ENCODE data around the gene MIA3.

DNA sequence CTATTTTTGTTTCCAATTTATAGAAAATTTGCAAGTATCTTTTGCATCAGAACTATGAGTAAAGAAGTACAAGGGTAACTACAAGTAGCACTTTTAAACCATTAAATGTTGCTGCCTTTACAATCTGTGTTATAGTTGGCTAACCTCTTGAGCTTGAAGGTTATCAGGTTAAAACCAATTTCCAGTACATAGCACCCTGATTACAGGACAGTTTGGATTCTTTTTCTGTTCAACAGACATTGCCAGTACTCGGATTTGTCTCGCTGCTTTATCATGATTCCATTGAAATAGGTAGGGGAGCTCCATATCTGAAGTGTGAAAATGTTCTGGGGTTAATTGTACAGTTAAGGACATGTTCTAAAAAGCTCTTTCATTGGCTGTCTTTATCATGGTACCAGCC is 40.0 kb downstream of the MIA3 start:
- no peak for TF ChIP-seq RBM25 (IDR thresholded peaks at IDR 0.05; ENCODE audit: low read depth, low read length, severe bottlenecking)
- no peak for TF ChIP-seq ZNF707 (CRISPR knock-in tag; conservative IDR thresholded peaks at IDR 0.05)
- TF ChIP-seq ZNF143 (CRISPR knock-in tag; IDR thresholded peaks at IDR 0.05), result no peak
- TF ChIP-seq IRF2 (CRISPR knock-in tag; IDR thresholded peaks at IDR 0.05), result no peak
- TF ChIP-seq, protein P1, sequence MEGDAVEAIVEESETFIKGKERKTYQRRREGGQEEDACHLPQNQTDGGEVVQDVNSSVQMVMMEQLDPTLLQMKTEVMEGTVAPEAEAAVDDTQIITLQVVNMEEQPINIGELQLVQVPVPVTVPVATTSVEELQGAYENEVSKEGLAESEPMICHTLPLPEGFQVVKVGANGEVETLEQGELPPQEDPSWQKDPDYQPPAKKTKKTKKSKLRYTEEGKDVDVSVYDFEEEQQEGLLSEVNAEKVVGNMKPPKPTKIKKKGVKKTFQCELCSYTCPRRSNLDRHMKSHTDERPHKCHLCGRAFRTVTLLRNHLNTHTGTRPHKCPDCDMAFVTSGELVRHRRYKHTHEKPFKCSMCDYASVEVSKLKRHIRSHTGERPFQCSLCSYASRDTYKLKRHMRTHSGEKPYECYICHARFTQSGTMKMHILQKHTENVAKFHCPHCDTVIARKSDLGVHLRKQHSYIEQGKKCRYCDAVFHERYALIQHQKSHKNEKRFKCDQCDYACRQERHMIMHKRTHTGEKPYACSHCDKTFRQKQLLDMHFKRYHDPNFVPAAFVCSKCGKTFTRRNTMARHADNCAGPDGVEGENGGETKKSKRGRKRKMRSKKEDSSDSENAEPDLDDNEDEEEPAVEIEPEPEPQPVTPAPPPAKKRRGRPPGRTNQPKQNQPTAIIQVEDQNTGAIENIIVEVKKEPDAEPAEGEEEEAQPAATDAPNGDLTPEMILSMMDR (IDR thresholded peaks at IDR 0.05 in 2 of 3, conservative IDR thresholded peaks at IDR 0.05 in 1 of 3; ENCODE audit: insufficient read depth in 2 of 3, low read depth in 1 of 3, low read length in 3 of 3), result no peak
- TF ChIP-seq CBX1 (IDR thresholded peaks at IDR 0.05; ENCODE audit: low read depth), result no peak
- TF ChIP-seq, protein P2, sequence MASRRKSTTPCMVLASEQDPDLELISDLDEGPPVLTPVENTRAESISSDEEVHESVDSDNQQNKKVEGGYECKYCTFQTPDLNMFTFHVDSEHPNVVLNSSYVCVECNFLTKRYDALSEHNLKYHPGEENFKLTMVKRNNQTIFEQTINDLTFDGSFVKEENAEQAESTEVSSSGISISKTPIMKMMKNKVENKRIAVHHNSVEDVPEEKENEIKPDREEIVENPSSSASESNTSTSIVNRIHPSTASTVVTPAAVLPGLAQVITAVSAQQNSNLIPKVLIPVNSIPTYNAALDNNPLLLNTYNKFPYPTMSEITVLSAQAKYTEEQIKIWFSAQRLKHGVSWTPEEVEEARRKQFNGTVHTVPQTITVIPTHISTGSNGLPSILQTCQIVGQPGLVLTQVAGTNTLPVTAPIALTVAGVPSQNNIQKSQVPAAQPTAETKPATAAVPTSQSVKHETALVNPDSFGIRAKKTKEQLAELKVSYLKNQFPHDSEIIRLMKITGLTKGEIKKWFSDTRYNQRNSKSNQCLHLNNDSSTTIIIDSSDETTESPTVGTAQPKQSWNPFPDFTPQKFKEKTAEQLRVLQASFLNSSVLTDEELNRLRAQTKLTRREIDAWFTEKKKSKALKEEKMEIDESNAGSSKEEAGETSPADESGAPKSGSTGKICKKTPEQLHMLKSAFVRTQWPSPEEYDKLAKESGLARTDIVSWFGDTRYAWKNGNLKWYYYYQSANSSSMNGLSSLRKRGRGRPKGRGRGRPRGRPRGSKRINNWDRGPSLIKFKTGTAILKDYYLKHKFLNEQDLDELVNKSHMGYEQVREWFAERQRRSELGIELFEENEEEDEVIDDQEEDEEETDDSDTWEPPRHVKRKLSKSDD (conservative IDR thresholded peaks at IDR 0.05; ENCODE audit: low read length), result no peak
- TF ChIP-seq ZNF274 (IDR thresholded peaks at IDR 0.05; ENCODE audit: borderline replicate concordance, low read depth, low read length), result no peak
- no peak for TF ChIP-seq NFE2L1 (tag; IDR thresholded peaks at IDR 0.05; ENCODE audit: borderline replicate concordance, low read depth)
- no peak for TF ChIP-seq ZNF347 (CRISPR knock-in tag; IDR thresholded peaks at IDR 0.05; ENCODE audit: low read depth)
- no peak for TF ChIP-seq ZNF75A (CRISPR knock-in tag; IDR thresholded peaks at IDR 0.05)
- TF ChIP-seq CHD1 (IDR thresholded peaks at IDR 0.05; ENCODE audit: low read length), result no peak
- no peak for TF ChIP-seq POLR2A (conservative IDR thresholded peaks at IDR 0.05)
- TF ChIP-seq, protein P3, sequence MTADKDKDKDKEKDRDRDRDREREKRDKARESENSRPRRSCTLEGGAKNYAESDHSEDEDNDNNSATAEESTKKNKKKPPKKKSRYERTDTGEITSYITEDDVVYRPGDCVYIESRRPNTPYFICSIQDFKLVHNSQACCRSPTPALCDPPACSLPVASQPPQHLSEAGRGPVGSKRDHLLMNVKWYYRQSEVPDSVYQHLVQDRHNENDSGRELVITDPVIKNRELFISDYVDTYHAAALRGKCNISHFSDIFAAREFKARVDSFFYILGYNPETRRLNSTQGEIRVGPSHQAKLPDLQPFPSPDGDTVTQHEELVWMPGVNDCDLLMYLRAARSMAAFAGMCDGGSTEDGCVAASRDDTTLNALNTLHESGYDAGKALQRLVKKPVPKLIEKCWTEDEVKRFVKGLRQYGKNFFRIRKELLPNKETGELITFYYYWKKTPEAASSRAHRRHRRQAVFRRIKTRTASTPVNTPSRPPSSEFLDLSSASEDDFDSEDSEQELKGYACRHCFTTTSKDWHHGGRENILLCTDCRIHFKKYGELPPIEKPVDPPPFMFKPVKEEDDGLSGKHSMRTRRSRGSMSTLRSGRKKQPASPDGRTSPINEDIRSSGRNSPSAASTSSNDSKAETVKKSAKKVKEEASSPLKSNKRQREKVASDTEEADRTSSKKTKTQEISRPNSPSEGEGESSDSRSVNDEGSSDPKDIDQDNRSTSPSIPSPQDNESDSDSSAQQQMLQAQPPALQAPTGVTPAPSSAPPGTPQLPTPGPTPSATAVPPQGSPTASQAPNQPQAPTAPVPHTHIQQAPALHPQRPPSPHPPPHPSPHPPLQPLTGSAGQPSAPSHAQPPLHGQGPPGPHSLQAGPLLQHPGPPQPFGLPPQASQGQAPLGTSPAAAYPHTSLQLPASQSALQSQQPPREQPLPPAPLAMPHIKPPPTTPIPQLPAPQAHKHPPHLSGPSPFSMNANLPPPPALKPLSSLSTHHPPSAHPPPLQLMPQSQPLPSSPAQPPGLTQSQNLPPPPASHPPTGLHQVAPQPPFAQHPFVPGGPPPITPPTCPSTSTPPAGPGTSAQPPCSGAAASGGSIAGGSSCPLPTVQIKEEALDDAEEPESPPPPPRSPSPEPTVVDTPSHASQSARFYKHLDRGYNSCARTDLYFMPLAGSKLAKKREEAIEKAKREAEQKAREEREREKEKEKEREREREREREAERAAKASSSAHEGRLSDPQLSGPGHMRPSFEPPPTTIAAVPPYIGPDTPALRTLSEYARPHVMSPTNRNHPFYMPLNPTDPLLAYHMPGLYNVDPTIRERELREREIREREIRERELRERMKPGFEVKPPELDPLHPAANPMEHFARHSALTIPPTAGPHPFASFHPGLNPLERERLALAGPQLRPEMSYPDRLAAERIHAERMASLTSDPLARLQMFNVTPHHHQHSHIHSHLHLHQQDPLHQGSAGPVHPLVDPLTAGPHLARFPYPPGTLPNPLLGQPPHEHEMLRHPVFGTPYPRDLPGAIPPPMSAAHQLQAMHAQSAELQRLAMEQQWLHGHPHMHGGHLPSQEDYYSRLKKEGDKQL (CRISPR knock-in tag; IDR thresholded peaks at IDR 0.05; ENCODE audit: borderline replicate concordance), result no peak
